ENCODE data around the gene LPCAT1.
"Not testable (repeated sequence)": the region's sequence is repeated elsewhere in the genome, so short reads cannot be mapped to it uniquely, and the experiment has no call there.

LPCAT1 gene

DNA sequence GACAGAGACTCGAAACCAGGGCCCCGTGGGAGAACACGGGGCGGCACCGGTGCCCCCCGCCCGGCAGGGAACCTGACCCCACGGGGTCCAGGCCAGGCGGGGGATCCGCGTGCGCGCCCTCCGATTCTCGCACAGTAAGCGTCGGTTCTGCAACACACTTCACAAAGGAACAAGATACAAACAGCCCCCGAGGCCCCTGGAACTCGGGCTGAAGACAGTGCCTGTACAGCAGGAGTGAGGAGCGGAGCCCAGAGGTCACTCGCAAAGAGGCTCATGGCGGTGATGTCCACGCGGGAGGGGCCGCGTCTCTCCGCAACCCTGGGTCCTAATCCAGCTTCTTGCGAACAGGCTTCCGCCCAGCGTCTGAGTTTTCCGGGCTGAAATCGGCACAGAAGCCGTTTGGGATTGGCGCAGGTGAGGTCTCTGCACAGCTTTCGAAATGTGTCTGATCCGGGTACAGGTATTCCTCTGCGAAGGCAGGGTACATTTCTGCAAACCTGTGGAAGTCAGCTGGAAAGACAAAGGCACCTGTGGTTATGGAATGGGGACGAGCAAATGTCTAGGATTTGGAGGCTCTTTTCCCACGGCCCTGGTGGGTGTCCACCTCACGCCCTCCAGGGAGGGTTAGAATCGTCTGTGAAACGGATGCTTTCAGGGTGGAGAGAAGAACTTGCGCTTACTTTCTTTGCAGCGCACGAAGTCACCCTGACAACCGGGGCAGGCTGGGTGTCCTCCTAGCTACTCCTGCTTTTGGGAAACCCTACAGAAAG, 60.2 kb downstream of the LPCAT1 start:
- DNase-seq = no peak

DNA sequence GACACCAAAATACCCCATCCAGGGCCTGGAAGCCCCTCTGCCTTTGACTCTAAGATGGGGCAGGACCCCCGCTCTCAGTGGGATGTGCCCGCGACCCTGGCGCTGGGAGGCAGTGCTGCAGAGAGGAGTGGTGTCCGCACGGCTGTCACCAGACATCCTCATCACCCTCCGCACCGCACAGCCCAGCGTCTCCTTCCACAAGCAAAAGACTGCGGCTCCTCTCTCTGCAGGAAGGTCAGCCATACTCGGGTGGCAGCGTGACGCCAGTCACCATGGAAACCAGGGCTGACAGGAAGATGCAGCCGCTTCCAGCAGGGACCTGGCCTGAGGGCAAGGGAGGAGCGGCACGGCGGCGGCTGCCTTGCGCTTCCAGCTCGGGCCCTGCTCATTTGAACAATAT, 61.4 kb downstream of the LPCAT1 start:
- no peak for DNase-seq

DNA sequence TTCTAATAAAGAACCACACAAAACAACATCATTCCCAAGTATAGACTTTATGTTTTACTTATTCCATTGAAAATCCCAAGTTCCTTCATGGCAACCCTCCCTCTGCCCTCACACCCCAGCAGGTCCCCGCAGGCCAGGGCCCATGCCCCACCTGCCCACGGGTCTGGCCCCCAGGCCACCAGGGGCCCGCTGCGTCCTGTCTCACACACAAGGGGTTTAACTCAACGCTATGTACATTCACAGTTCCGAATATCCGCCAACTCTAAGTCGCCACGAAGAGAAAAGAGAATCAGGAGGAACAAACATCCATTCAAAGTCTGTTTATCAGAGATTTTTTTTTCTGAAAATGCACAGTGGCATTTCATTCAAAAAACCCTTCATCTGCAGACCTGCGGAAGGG, 62.4 kb downstream of the LPCAT1 start:
- DNase-seq = no peak

DNA sequence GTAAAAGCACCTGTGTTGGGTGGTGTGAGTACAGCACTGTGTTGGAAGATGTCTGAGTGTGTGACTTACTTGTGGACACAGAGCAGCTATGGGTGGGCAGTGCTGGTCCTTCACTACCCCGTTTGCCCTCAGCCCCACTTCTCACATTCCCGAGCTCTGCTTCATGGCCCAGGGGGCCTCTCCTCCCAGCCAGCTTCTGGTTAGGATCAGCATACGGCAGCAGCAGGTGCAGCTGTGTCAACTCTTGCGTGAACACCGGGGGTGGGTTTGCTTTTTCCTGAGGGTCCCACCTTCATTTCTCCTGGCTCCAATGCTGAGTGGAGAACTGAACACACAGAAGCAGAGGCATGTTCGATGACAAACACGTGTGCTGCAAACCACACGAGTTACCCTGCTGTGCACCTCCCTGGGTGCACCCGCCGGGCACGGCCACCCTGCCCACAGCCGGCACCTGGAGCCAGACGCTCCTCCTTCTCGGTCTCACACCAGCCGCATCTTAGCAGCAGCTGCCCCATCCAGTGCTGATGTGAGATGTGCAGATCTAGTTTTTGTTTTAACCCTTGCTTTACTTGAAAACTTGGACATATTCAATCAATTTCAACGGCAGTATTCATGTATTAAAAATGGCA, 63.6 kb downstream of the LPCAT1 start:
- DNase-seq = peak; percentile 20

DNA sequence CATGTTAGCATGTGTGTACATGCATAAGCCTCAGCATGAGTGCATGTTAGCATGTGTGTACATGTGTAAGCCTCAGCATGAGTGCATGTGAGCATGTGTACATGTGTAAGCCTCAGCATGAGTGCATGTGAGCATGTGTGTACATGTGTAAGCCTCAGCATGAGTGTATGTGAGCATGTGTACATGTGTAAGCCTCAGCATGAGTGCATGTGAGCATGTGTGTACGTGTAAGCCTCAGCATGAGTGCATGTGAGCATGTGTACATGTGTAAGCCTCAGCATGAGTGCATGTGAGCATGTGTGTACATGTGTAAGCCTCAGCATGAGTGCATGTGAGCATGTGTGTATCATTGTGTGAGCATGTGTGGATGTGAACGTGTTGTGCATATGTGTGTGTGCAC, 64.3 kb downstream of the LPCAT1 start:
- DNase-seq = not testable (repeated sequence)

DNA sequence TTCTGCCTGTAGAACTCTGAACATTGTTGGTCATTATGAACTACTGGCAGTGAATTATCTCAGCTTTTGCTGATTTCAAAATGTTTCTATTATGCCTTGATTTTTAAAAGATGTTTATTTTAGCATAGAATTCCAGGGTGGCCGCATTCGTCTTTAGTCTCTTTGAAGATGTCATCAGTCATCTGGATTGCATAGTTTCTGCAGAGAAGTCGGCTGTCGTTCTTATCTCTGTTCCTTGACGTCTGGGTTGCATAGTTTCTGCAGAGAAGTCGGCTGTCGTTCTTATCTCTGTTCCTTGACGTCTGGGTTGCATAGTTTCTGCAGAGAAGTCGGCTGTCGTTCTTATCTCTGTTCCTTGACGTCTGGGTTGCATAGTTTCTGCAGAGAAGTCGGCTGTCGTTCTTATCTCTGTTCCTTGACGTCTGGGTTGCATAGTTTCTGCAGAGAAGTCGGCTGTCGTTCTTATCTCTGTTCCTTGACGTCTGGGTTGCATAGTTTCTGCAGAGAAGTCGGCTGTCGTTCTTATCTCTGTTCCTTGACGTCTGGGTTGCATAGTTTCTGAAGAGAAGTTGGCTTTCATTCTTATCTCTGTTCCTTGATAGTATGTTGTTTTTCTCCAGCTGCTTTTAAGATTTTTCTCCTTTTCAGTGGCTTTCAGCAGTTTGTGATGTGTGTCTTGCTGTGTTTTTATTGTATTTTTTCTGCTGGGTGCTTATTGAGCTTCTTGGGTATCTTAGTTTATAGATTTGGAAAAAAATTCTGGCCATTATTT, 67.5 kb downstream of the LPCAT1 start:
- DNase-seq = not testable (repeated sequence)

DNA sequence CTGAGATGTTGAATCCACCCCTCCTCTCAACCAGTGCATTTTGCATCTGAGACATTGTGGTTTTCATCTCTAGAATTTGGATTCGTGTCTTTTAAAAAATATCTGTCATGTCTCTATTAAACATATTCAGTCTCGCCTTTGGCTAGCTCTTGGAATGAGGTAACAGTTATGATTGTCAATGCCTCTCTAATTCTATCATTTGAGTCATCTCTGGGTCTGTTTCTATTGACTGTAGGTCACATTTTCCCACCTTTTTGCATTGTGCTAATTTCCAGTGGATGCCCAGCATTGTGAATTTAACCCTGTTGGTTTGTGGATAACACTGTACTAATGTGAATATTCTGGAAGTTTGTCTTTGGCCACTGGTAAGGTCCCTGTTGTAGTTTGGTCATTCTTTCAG, 70.1 kb downstream of the LPCAT1 start:
- DNase-seq = no peak

DNA sequence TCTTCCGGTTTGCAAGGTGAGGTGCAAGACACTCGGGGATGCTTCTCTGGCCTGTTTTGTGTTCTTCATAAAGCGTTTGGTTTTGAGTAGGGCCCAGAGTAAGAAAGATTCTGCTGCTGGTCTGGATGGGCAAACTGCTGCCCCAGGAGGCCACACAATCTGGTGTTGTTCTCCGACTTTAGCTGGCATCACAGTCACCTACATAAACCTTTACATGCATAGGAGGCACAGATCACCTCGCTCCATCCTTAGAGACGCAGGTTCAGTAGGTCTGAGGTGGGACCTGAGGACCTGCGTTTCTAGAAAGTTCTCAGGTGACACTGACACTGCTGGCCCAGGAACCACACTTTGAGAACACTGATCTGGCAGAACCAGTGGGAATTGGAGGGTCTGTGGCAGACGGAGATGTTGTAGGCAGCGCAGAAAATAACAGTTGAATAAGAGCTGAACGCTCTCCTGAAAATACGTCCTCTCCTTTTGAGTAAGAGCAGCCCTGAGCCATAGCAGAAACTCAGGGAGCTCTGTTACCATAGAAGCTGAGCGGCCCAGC, 74.6 kb downstream of the LPCAT1 start:
- DNase-seq = no peak

DNA sequence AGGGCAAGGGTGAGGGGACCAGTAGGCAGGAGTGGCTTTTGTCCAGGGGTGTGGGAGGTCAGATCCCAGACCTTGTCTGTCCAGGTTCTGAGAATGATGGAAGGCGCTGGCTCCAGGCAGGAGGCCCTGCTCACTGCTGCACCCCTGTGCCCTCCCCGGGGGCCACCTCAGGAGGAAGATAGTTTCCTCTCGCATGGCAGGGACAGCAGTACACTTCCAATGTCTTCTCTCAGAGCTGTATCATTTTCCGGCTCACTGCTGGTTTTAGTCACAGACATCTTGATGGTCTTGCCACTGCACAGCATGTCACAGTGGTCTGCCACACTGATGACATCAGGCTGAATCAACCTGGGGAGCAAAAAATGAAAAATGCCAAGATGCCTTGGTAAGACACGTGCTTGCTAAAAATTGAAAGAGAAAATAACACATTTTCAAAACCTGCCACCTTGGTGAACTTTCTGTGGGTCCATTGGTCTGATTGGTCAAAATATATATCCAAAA, 75.2 kb downstream of the LPCAT1 start:
- peak; percentile 19 for DNase-seq

DNA sequence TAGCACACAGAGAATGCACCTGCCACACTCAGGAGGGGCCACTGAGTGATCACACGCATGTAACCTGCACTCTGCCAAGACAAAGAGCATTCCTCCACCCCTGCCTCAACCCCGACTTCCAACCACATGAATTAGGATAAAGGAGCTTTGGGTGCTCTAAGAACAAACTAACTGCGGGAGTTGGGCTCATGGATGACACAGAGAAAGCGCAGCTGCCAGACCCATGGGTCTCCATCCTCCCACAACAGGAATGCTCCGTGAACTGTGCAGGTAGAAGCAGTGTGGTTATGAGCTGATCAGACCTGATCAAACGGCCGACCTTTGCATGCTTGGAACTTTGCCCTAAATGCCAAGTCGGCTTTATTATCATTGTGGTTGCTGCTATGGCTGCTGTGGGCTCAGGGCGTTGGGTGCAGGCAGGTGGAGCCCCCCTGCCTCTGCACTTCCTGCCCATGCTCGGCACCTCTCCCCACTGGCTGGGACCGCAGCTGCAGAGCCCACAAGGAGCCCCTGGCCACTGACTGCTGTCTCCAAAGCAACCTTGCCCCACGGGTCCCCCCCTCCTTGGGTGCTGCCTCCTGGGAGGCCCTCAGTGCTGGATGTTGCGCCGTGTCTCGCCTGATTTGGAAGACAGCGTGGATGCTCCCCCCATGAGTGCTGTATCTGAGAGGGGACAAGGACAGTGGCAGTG, 75.9 kb downstream of the LPCAT1 start:
- DNase-seq = peak; percentile 11

DNA sequence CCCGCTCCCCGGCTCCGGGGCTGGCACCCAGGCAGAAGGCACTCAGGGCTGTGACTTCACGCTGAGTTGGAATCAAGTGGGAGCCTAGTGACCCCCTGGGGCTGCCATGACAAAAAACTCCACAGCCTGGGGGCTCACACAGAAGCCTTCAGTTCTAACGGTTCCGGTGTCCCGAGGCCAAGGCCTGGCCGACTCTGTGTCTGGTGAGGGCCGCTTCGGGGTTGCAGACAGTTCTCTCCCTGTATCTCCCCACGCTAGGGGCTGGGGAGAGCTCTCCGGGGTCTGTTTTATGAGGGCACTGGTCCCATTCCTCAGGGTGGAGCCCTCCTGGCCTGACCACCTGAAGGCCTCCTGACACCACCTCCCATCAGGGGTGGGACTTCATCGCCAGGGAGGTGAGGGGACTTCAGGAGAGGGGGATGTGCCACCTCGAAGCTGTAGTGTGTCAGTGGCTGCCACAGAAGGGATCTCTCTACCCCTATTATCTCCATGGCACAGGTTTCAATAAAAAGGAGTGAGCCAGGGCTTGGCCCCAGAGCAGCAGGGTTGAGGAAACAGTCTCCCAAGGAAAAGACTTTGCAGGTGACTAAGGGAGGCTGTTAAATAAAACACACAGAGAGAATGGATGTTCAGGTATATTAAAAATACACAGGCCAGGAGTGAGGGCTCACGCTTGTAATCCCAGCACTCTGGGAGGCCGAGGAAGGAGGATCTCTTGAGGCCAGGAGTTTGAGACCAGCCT, 77.0 kb downstream of the LPCAT1 start:
- peak; percentile 25 for DNase-seq

DNA sequence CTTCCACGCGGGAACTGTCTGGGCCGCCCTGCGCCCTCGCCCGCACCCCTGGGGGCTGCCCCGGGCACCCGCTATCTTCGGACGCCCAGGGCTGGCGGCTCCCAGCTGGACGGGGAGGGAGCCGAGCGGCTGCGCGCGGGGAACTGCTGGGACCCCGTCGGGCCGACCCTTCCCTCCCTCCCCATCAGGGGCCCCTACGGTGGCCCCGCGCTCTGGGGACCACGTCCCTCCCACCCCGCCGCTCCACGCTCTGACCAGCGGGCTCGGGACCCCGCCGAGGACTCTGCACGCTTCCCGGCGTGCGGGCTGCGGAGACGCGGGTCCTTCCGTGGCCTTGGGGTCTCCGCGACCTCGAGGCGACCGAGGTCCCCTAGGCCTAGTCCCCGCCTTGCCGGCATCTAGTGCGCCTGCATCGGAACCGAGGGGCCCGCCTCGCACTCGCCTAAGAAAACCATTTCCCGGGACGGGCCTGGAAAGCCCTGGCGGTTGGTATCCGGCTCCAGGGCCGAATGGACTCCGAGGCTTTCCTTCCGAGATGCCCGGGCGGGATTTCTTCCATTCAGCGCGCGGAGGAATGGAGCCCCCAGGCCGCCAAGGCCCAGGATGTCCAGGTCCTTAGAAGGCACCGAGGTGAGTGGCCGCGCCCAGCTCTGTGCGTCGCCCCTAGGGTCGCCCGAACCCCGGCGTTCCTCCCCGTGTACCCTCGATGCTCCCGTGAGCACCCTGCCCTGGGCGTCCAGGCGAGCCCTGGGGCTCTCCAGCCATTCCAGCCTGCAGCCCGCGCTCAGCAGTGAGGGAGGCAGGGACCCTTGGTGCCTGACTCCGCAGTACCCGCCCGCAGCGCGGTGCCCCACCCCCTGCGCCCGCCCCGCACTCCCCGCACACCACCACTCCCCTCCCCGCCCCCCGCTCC, 77.8 kb downstream of the LPCAT1 start:
- DNase-seq = peak; percentile 17

DNA sequence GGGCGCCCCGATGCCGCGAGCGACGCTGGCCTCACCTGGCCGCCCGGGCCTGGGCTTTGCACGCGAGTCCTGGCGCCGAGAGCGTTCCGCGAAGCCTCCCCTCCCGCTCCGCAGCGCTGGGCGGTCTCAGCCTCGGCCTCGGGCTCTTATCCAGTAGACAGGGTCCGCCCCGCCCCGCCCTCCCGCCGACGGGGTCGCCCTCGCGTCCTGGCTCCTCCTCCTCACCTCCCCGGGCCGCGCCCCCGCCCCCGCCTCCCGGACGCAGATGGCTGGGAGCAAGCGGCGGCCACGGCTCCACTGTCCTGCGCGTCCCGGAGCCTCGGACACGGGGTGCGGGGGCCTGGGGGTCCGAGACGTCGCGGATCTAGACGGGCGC, 78.5 kb downstream of the LPCAT1 start, which contains the start of gene SLC6A3:
Gene SLC6A3 (minus strand): TSS at position 128 of the 376 bp plus-strand sequence. CDS start 2,243 bp downstream, outside the sequence.
- DNase-seq = peak; percentile 71

DNA sequence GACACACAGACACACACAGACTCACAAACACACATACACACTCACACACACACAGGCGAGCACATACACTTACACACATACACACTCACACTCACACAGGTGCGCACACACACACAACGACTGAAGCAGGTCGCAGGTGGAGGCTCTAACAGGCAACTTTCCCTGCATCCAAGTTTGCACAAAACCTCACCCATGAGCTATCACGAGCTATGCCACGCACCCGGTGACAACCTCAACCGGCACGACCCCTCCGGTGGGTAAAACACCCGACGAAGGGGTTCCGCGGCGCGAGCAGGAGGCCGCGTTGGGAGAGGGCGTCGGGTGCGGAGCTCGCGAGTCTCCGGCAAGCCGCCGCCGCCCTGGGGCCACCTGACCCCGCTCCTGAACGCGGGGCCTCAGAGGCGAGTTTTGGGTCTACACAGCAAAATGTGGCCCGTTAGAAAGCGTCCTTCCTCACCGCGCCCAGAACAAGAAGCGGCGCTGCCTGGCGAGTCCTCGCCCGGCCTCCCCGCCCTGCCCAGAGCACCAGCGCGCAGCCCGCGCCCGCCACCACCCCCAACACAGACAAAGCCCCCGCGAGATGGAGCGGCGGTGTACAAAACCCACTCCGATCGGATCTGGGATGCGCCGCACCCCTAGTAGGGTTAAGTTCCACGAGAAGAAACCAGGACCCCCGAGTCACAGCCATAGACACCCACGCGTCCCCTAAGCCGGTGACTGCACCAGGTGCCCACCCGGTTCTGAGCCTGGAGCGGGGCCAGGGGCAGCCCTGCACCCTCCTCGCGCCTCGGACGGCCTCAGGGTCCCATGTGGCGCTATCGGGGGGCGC, 79.2 kb downstream of the LPCAT1 start:
- DNase-seq = peak; percentile 25

DNA sequence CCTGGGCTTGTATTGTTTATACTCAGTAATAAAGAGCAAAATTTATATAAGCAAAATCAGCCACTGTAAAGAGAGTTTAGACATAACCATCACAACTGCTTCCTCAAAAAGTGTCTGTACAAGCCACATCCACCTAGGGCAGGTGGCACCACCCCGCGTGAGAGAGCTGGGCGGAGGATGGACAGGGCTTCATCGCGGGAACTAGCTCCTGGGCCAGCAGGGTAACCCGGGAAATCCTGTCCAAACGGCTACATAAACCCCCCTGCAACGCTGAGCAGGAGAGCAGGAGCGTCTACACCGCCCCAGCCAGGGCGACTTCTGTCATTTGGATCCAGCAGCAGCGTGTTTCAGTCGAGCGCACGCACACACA, 79.8 kb downstream of the LPCAT1 start:
- DNase-seq = no peak

DNA sequence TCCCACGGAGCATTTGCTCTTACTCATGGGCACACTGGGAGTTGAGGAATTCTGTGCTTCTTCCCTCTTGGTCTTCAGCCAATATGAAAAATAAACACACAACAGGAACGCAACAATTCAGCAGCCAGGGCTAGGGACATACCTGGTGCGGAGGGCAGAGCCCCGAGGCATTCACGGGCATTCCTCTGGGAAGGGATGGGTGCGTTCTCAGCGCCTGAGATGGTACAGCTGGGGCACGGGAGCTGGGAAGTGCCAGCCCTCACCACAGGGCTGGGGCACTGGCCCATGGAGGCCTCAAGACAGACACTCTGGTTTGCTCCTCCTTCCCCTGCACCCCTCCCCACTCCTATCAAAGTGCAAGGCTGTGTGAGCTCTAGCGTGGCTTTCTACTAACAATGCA, 80.6 kb downstream of the LPCAT1 start:
- DNase-seq = no peak

DNA sequence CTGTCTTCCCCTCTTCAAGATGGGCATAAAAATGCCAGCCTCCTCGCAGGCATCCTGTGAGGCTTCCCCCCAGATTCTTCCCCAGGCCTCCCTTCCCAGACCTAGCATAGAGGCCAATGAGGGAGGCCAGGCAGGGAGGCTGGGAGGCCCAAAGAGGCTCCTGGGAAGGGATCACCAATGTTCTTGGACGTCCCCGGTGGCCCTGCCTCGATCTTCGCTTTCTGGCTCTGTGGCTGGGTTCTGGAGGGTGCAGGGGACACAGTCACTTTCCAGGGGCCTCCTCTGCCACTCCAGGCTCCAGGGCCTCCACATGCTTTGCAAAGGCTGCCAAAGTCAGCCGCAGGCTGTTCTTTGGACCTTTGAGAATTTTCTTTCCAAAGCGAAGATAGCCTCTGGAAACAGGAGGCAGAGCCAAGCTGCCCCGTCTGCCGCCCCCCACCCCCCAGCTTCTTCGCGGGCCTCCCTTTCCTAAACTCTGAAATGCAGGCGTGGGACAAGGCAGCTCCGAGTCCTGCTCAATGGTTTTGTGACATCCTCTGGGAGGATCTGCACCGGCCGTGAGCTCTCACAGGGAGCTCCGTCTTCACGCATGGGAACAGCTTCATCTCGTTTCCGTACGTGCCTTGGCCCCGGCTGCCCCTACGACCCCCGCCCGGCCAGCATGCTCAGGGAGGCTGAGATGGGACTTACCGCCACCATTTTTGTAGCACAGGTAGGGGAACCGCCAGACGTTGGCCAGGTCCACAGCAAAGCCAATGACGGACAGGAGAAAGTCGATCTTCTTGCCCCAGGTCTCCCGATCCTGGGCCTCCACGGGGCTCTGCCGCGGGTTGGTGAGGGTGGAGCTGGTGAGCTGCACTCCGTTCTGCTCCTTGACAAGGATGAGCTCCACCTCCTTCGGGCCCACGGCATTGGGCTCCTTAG, 81.3 kb downstream of the LPCAT1 start:
- no peak for DNase-seq

DNA sequence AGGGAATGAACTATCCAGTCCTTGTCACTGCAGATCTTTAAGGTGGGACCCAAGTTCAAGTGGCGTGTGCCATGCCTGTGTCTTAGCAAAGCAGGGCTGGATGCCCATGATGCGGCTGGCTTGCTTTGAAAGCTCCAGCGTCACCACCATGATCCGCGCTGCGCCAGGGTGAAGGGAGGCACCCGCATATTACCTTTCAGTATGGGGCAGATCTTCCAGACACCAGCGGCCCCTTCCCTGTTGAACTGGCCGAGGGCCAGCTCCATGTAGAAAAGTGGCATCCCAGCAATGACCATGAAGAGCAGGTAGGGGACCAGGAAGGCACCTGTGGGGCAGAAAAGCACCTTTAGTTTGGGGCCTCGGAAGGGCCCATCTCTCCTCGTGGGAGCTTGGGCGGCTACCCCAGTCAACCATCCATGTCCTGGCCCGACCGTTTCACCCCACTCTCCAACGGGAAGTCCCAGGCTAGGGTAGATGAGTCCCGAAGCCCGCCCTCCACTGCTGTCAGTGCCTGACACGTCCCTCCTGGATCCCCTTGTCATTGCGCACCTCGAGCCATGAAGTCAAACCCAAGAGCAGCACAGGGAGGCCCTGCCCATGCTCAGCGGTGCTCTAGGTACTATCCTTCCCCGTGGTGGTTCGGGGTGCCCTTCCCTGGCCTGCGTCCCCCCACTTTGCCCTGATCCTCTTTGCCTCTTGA, 82.4 kb downstream of the LPCAT1 start:
- DNase-seq = no peak
